Right cardiac atrium (tissue), 5 donors: ENCODE results near the gene PI4K2A. TPM values are rescaled to one million over a fixed set of nuclear protein-coding genes. Genes with fewer than 3 reads are reported as not detected.

Source experiments
- ATAC-seq, 2 donors: fragments of 200-7000 bp; cut with Tn5 transposase; one replicate each; pipeline versions ENCODE4 v1.8.0 to v1.9.1; 2020; ENCODE audit warnings: moderate library complexity in 2 of 2, mild to moderate bottlenecking in 1 of 2
- DNase-seq, 3 donors: peaks; one replicate each; pipeline ENCODE4 v3.0.0-alpha.2; 2020
- H3K27ac ChIP-seq: one replicate; pipeline ENCODE4 v1.5.1; 2013; ENCODE audit warnings: mild to moderate bottlenecking, low read length, control low read depth, moderate library complexity
- H3K27me3 ChIP-seq: one replicate; pipeline ENCODE4 v1.6.1; 2013; ENCODE audit not compliant: control insufficient read depth, insufficient read depth
- H3K4me1 ChIP-seq: one replicate; pipeline ENCODE4 v1.6.1; 2013; ENCODE audit warnings: low read length; ENCODE audit not compliant: control insufficient read depth, insufficient read depth
- H3K4me3 ChIP-seq: one replicate; pipeline ENCODE4 v1.5.1; 2013; ENCODE audit warnings: low read length, control low read depth
- H3K9me3 ChIP-seq: one replicate; pipeline ENCODE4 v1.6.1; 2013; ENCODE audit warnings: low read length; ENCODE audit not compliant: control insufficient read depth
- WGBS: extraction: QIAGEN DNeasy Blood & Tissue Kit; methylation state at CpG from one replicate; pipeline ENCODE4 v1.1.7; 2013; 5-methylcytosine and 5-hydroxymethylcytosine counted together
- intact Hi-C, 4 donors: fragments of 100-400 bp; cut with DNase I; formaldehyde crosslinking; loops; one replicate each; pipeline versions ENCODE4 v1.11.0 to v1.14.0; 2022 to 2023
- long read RNA-seq, 4 donors: library from polyadenylated mRNA; unstranded; transcript quantifications; one replicate each; pipeline ENCODE4 v2.0.0, GENCODE V29; 2020 to 2021
- polyA plus RNA-seq: library from polyadenylated mRNA; stranded (reverse); fragments of 200-250 nt; gene quantifications from one replicate; pipeline ENCODE4 v1.2.3, GENCODE V29; 2013
- total RNA-seq, 4 donors: library from RNA; stranded (reverse); fragmentation: NEBNext Ultra II Directional; extraction: Animal tissue kit (Norgen Biotek cat#: 25700); gene quantifications; one replicate each; pipeline ENCODE4 v1.2.1, GENCODE V29; 2021
- donor health status: healthy with polysubstance abuse.
- donor health status: DM: no; HTN: yes; CAD: no.
- donor health status: DM: no; HTN: no; CAD: no.
- donor health status: DM: no; HTN: yes; CAD: no; lungs with severe emphysema.
- donor health status: DM: yes; HTN: yes; CAD: no.

The PI4K2A gene
- total RNA-seq (10 to 100 TPM; 11.7 to 14.7 (median 12.5) TPM), polyA plus RNA-seq (9.3 TPM)
- long read RNA-seq, donor 1, full-length matches to known transcripts: 17 of 27 reads
- long read RNA-seq, donor 1, partial matches to known transcripts: 10 of 27 reads
- long read RNA-seq, donor 1, other reads (novel, unspliced or antisense): 0 of 27 reads
- long read RNA-seq, donor 2, full-length matches to known transcripts: 5 of 16 reads
- long read RNA-seq, donor 2, partial matches to known transcripts: 11 of 16 reads
- long read RNA-seq, donor 2, other reads (novel, unspliced or antisense): 0 of 16 reads
- long read RNA-seq, donor 3, full-length matches to known transcripts: 1 of 41 reads
- long read RNA-seq, donor 3, partial matches to known transcripts: 40 of 41 reads
- long read RNA-seq, donor 3, other reads (novel, unspliced or antisense): 0 of 41 reads
- long read RNA-seq, donor 4, full-length matches to known transcripts: 16 of 28 reads
- long read RNA-seq, donor 4, partial matches to known transcripts: 11 of 28 reads
- long read RNA-seq, donor 4, other reads (novel, unspliced or antisense): 1 of 28 reads

DNA sequence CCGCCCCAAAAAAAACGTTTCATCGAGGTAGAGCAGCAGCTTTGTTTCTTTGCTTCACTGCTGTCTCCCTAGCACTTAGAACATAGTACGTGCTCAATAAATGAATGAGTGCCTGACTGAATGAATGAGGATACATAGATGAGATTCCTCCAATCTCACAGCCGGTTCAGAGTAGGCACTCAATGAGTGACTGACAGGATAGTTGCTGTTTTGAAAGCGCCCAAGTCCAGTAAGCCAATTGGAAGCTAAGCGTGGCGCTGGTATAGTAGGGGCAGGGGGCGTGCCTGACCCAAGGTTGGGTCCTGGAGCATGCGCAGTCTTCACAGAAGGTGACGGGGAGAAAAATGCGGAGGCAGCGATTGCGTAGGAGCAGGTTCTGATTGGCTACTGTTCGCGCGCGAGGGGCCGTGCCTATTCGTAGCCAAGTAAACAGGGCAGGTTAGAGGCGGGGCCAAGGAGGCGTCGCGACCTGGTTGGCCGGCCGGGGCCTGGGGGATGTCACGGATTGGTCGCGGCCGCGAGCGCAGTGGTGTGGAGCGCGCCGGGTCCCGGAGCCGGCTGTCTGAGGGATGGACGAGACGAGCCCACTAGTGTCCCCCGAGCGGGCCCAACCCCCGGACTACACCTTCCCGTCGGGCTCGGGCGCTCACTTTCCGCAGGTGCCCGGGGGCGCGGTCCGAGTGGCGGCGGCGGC, at the start of gene PI4K2A:
Gene PI4K2A (plus strand): TSS at position 498 of the 694 bp plus-strand sequence. CDS start 72 bp downstream, at position 570.
- Histone ChIP-seq H3K9me3 (no peaks in the 10 kb centered on the region), H3K27me3 (no peaks in the 10 kb centered on the region), H3K27ac (peak within 1 kb of the TSS; percentile 74), H3K4me1 (no peaks in the 10 kb centered on the region), H3K4me3 (peak within 1 kb of the TSS; percentile 76)
- intact Hi-C loops: no loop called here
- 2% methylated on average over 54 of the region's 54 CpGs for WGBS
- peak; percentile 99 for ATAC-seq
- DNase-seq: peak; percentile 99 to 100 (median 99)

DNA sequence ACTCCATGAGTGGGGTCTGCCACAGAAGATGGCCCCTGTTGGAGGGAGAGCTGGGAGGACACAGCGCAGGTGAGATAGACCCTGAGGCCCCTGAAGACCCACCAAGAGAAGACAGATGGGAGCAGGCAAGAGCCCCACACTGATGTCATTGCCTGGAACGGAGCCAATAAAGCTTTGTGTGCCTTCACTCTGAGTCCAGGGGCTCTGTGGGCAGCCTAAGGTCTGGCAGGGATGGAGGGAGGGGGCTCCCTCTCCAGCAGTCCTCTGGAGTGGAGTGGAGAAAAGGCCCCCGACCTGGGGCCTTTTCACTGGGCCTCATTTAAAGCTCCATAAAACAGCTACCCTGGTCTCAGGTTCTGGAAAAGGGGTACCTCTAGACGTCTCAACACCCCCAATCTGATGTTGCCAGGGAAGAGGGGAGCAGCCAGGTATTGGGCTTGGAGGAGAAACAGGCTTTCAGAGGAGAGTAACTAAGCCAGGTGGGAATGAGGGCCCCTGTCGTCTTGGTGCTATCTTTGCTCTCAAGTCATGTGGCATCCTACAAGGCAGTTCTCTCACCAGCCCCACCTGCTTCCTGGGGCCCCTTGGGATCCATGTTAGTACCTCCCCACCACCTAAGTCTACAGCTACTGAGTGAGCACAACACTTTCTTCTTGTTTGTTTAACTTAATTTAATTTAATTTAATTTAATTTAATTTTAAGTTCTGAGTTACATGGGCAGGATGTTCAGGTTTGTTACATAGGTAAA, 49.5 kb upstream of the PI4K2A start:
- no peak overlapping the region for H3K4me3 ChIP-seq
- peaks cover 6% of the 10 kb centered on the region for H3K4me1 ChIP-seq
- no peak for DNase-seq
- H3K27ac ChIP-seq: no peak overlapping the region
- 75% methylated on average over 5 of the region's 5 CpGs for WGBS
- H3K27me3 ChIP-seq: no peaks in the 10 kb centered on the region
- ATAC-seq: no peak
- intact Hi-C loops: no loop called here
- no peaks in the 10 kb centered on the region for H3K9me3 ChIP-seq

DNA sequence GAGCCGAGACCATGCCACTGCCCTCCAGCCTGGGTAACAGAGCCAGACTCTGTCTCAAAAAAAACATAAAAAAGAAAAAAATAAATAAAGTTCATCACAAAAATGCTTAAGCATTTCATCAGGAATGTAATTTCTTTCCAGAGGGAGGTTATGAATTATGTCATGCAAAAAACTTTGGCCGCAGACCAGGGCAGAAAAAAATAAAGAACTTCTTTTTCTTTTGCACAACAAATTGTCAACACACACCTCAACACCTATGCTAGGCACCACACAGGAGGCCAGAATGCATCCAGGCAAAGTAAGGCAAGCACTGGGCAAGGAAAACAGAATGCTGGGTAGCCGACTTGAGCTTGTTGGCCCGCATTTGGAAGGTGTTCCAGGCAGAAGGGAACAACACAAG, 47.0 kb upstream of the PI4K2A start:
- DNase-seq (no peak), ATAC-seq (no peak)
- WGBS: 66% methylated on average over 4 of the region's 4 CpGs
- H3K9me3 ChIP-seq: no peaks in the 10 kb centered on the region
- intact Hi-C loops: no loop called here
- H3K27me3 ChIP-seq: no peaks in the 10 kb centered on the region
- H3K4me3 ChIP-seq: no peak overlapping the region
- H3K27ac ChIP-seq: no peak overlapping the region
- H3K4me1 ChIP-seq: peaks cover 6% of the 10 kb centered on the region

DNA sequence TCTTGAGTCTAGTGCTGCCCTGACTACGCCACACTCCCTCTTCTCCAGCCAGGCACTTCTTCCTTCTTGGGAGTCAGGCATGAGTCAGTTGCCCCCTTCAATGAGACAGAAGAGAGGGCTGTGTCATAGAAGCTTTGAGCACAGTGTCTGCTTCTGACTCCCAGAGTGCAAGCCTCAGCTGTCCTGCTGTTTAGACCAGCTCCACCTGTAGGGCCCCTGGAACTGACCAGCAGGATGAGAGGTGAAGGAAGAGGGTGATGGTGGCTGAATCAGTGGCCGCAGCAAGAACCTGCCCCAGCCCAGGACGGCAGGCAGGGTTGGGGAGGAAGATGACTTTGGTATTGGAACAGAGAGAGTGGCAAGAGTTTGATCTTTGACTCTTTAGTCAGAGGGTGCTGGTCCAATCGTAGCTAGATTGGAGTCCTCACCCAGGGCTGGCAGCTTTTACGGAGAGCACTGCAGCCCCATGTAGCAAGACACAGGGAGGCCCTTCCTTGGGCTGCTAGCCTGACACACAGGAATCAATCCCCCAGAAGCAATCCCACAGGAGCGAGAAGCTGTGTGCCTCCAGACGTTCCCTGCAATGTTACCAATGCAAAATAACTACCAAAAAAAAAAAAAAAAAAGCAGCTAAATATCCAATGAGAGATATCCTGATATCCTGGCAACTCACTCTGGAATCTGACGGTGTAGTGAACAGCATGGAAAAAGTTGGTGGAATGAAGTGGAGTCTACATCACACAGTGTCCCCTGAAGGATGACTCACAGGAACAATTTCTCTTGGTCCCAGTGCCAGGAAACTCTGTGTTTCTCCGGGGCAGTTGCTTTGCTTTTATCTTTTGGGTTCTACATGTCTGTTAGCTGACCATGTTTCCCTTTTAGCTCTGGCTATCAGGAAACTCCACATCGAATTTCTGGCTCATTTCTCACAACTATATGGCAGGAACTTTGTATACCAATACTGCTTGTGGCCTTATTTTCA, 44.1 kb upstream of the PI4K2A start:
- ATAC-seq (peak; percentile 94 to 97), DNase-seq (peak in 2 of 3 donors; percentile 62 to 67)
- Histone ChIP-seq H3K27ac (peak overlapping the region; percentile 100), H3K4me3 (no peak overlapping the region), H3K27me3 (no peaks in the 10 kb centered on the region), H3K9me3 (no peaks in the 10 kb centered on the region), H3K4me1 (peaks cover 6% of the 10 kb centered on the region)
- intact Hi-C loops: no loop called here
- WGBS: 34% methylated on average over 10 of the region's 10 CpGs

DNA sequence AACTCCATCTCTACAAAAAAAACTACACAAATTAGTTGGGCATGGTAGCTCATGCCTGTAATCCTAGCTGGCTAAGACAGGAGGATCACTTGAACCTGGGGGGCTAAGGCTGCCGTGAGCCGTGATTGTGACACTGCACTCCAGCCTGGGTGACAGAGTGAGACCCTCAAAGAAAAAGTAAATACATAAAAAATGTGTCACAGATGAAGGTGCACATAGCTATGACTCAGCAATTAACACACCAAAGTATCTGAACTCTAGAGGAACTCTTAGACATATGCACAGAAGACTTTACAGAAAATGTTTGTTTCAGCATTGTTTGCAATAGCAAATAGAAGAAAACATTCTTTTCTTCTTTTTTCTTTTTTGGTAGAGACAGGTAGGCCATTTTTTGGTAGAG, 42.7 kb upstream of the PI4K2A start:
- Histone ChIP-seq H3K4me3 (no peak overlapping the region), H3K4me1 (peaks cover 6% of the 10 kb centered on the region), H3K27ac (peak overlapping the region; percentile 84), H3K9me3 (no peaks in the 10 kb centered on the region), H3K27me3 (no peaks in the 10 kb centered on the region)
- DNase-seq (no peak), ATAC-seq (no peak)
- intact Hi-C loops: no loop called here
- 96% methylated on average over 2 of the region's 2 CpGs for WGBS

DNA sequence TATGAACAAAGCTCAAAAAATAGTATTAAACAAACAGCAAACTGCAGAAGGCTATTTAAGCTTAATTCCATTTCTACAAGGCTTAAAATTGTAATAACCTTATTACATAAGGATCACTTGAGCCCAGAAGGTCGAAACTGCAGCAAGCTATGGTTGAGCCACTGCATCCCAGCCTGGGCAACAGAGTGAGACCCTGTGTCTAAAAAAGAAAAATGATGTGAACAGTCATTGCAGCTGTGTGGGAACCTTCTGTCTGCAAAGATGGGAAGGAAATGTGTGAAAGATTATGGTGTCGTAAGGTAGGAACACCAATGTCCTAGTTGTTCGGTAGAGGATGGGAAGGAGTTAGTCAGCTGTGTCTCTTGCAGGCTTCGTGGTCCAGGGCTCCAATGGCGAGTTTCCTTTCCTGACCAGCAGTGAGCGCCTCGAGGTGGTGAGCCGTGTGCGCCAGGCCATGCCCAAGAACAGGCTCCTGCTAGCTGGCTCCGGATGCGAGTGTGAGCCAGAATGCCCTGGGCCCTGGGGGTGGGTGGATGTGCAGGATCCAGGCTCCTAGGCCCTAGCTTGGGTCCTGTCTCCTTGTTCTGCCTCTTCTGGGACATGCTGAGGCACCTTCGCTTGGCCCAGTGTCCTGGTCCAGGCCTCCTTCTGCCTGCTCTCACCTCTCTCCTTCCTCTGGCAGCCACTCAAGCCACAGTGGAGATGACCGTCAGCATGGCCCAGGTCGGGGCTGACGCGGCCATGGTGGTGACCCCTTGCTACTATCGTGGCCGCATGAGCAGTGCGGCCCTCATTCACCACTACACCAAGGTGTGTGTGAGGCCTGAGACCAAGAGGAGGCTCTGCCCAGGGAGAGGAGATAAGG, 41.8 kb upstream of the PI4K2A start:
- intact Hi-C loops: no loop called here
- peak overlapping the region; percentile 7 for H3K27ac ChIP-seq
- no peak overlapping the region for H3K4me3 ChIP-seq
- no peak for DNase-seq
- peaks cover 4% of the 10 kb centered on the region for H3K4me1 ChIP-seq
- ATAC-seq: no peak
- H3K27me3 ChIP-seq: no peaks in the 10 kb centered on the region
- H3K9me3 ChIP-seq: no peaks in the 10 kb centered on the region
- WGBS: 90% methylated on average over 19 of the region's 19 CpGs

GRCh38 chr10:97599272-97599619, 41.2 kb upstream of the PI4K2A start:
- Histone ChIP-seq H3K27ac (no peak overlapping the region), H3K4me1 (peaks cover 4% of the 10 kb centered on the region), H3K27me3 (no peaks in the 10 kb centered on the region), H3K9me3 (no peaks in the 10 kb centered on the region), H3K4me3 (no peak overlapping the region)
- WGBS: 82% methylated on average over 6 of the region's 6 CpGs
- ATAC-seq (no peak), DNase-seq (no peak)
- intact Hi-C loops: no loop called here

DNA sequence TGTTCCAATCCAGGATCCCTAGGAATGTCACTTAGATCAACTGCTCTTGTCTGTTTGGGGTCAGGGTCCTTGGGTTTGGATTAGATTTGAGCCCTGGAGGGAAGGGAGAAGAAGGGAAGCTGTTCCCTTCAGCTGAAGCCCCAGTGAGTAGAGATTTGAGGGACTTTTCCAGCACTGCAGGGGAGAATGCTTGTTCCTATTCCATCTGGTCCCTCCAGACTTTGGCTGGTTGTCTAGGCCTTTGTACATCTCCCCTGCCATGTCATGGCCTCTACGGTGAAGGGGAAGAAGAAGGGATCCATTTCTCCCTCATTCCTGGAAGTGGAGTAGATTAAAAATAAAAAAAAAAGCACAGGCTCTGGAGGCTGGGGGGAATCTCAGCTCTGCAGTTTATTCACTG, 39.9 kb upstream of the PI4K2A start:
- ATAC-seq (no peak), DNase-seq (no peak)
- 74% methylated on average over 1 of the region's 1 CpG for WGBS
- intact Hi-C loops: no loop called here
- Histone ChIP-seq H3K9me3 (no peaks in the 10 kb centered on the region), H3K27ac (peak overlapping the region; percentile 76), H3K27me3 (no peaks in the 10 kb centered on the region), H3K4me3 (no peak overlapping the region), H3K4me1 (peaks cover 4% of the 10 kb centered on the region)

GRCh38 chr10:97601268-97602215, 38.9 kb upstream of the PI4K2A start:
- H3K9me3 ChIP-seq: no peaks in the 10 kb centered on the region
- no peaks in the 10 kb centered on the region for H3K4me1 ChIP-seq
- H3K27ac ChIP-seq: peak overlapping the region; percentile 76
- WGBS: 63% methylated on average over 21 of the region's 21 CpGs
- no peaks in the 10 kb centered on the region for H3K27me3 ChIP-seq
- no peak overlapping the region for H3K4me3 ChIP-seq
- DNase-seq: peak in 2 of 3 donors; percentile 80 to 81
- intact Hi-C loops: no loop called here
- peak; percentile 56 to 70 for ATAC-seq
